ENCODE results near the gene ATP6V1G2. TPM values are rescaled to one million over a fixed set of nuclear protein-coding genes. Genes with fewer than 3 reads are reported as not detected.

Gene ATP6V1G2
- total and polyA plus RNA-seq, 2 of the 8 experiments (the other 6 are each of a cell fraction or from before 2014, with no cell fraction given) = 3.0 to 5.7 TPM

- Histone ChIP-seq H3K27me3 (replicated peaks in 1 of 4; ENCODE audit: control insufficient read depth in 3 of 4, extremely low read depth in 1 of 4, insufficient read depth in 3 of 4, low read length in 3 of 4) (no peaks in the 10 kb centered on the region), H2BK15ac (ENCODE audit: low read length) (no peak overlapping the region), H4K5ac (ENCODE audit: insufficient read length, low read depth, low read length) (no peak overlapping the region), H2AK5ac (ENCODE audit: low read depth, low read length) (no peak overlapping the region), H3K79me1 (ENCODE audit: low read depth, low read length) (no peaks in the 10 kb centered on the region), H3K56ac (replicated peaks; ENCODE audit: insufficient read length, low read depth, low read length) (no peak overlapping the region), H2BK5ac (ENCODE audit: low read depth, low read length) (no peak overlapping the region), H3K23ac (ENCODE audit: insufficient read length) (no peak overlapping the region), H3K4me2 (ENCODE audit: insufficient read depth in 1 of 2, low read depth in 2 of 2, low read length in 2 of 2) (no peak overlapping the region), H3K18ac (ENCODE audit: extremely low read depth, low read length) (no peak overlapping the region), H3K4me3 (ENCODE audit: extremely low read depth in 1 of 4, insufficient read depth in 2 of 4, low read depth in 3 of 4, low read length in 4 of 4) (no peak overlapping the region), H3K27ac (ENCODE audit: low read depth, low read length) (no peak overlapping the region), H3K4ac (replicated peaks; ENCODE audit: insufficient read length, low read depth, low read length) (no peak overlapping the region), H3K9ac (replicated peaks in 1 of 4; ENCODE audit: extremely low read depth in 1 of 4, low read depth in 3 of 4, low read length in 3 of 4) (no peak overlapping the region), H2BK120ac (replicated peaks; ENCODE audit: low read depth, low read length) (no peak overlapping the region), H2AFZ (ENCODE audit: low read length) (no peak overlapping the region), H4K8ac (ENCODE audit: extremely low read depth, insufficient read depth, low read length) (0 out of 2 replicates have a peak overlapping the region, but pooled peaks have one; percentile 7), H3K23me2 (ENCODE audit: low read depth, low read length) (no peaks in the 10 kb centered on the region; the same call in 1 of the 2 replicates), H3K79me2 (ENCODE audit: control insufficient read depth in 1 of 2, insufficient read depth in 2 of 2, low read length in 2 of 2) (no peaks in the 10 kb centered on the region), H3K14ac (ENCODE audit: insufficient read length) (no peak overlapping the region), H4K91ac (replicated peaks; ENCODE audit: insufficient read length, low read length) (no peak overlapping the region), H2BK20ac (ENCODE audit: low read length) (peak overlapping the region; percentile 86; the same call in 1 of the 2 replicates), H2BK12ac (ENCODE audit: low read depth, low read length) (0 out of 2 replicates have a peak overlapping the region, but pooled peaks have one; percentile 27), H3K9me3 (ENCODE audit: insufficient read depth in 2 of 2, low read depth in 1 of 2, low read length in 1 of 2) (no peaks in the 10 kb centered on the region), H3K4me1 (replicated peaks in 1 of 4; ENCODE audit: control insufficient read depth in 3 of 4, insufficient read depth in 4 of 4, low read length in 3 of 4) (no peaks in the 10 kb centered on the region; a peak in 1 of 7 replicates), H4K20me1 (replicated peaks in 1 of 2; ENCODE audit: control insufficient read depth in 1 of 2, insufficient read depth in 2 of 2, low read length in 2 of 2) (no peaks in the 10 kb centered on the region), H3K36me3 (ENCODE audit: control insufficient read depth in 2 of 4, insufficient read depth in 4 of 4, low read length in 3 of 4) (no peaks in the 10 kb centered on the region)
- ChIA-PET CTCF (ENCODE audit: partially characterized antibody) (interaction anchor here (0.6 to 19.2 kb wide), 10 partner anchors 10 to 155 kb away, joined by 3 to 640 read pairs (median 4); partner anchors contain the start of genes ATP6V1G2, GPANK1, LST1 and LTB), POLR2A (ENCODE audit: partially characterized antibody) (interaction anchor here (0.8 to 12.2 kb wide), 14 partner anchors 9 to 285 kb away, joined by 3 to 110 read pairs (median 4); partner anchors contain the start of genes ATP6V1G2, DDX39B, GPANK1 and PRRC2A)
- 80% methylated on average over 14 of the region's 14 CpGs; no CpG with 5 or more reads in 1 of the 2 experiments for WGBS, 2 experiments (ENCODE audit: extremely low coverage in 1 of 2, insufficient coverage in 1 of 2, insufficient read length in 1 of 2, insufficient replicate concordance in 2 of 2, low coverage in 1 of 2, low lambda C conversion rate in 2 of 2, missing lambda C conversion rate in 1 of 2)
- DNase-seq (ENCODE audit: low read depth in 1 of 2, low spot score in 2 of 2) = no peak
- peak in 2 of 3 experiments; percentile 25 to 34; a peak in 2 of 4 replicates for TF ChIP-seq CTCF (IDR thresholded peaks at IDR 0.05; ENCODE audit: control extremely low read depth in 1 of 3, insufficient read depth in 1 of 3, low read depth in 1 of 3, low read length in 3 of 3)
- peak; percentile 17 to 40; a peak in 2 of 4 replicates for TF ChIP-seq RAD21 (IDR thresholded peaks at IDR 0.05 in 1 of 2, conservative IDR thresholded peaks at IDR 0.05 in 1 of 2; ENCODE audit: low read depth in 2 of 2, low read length in 2 of 2)
- TF ChIP-seq TAF1 (IDR thresholded peaks at IDR 0.05; ENCODE audit: low read depth, low read length) = no peak
- no peak for FAIRE-seq
These were observed 28.0 kb upstream of the ATP6V1G2 start for GRCh38 chr6:31574106-31575061.

Measured in H1 (cell line).